Sigmoid colon (tissue), 4 donors: ENCODE measurements around the gene LONP1.

Experiments used
- CTCF ChIP-seq, 4 experiments: fragments of 450-650 bp in 3 of 4; fragments of 200-600 bp in 1 of 4; IDR thresholded peaks; one replicate each; pipeline ENCODE4 v1.5.1; 2016 to 2019; ENCODE audit warnings: antibody characterized with exemption in 4 of 4, mild to moderate bottlenecking in 3 of 4, moderate library complexity in 2 of 4
- POLR2AphosphoS5 ChIP-seq, 4 donors: sonication (generic); formaldehyde crosslinking; IDR thresholded peaks; one replicate each; pipeline ENCODE4 v1.6.1; 2017; ENCODE audit warnings: antibody characterized with exemption in 4 of 4

- TF ChIP-seq CTCF (IDR thresholded peaks at IDR 0.05) (no peak), POLR2AphosphoS5 (IDR thresholded peaks at IDR 0.05) (no peak)
Measured at GRCh38 chr19:5751709-5752108, 31.8 kb upstream of the LONP1 start.
